22Rv1 (cell line): ENCODE data around the gene C5orf24.

ENCODE experiments used
- ZFX ChIP-seq: fragments of 450-650 bp; IDR thresholded peaks from 2 replicates; pipeline ENCODE4 v1.6.1; 2017; ENCODE audit warnings: antibody characterized with exemption, borderline replicate concordance
- TF ChIP-seq, protein P1 (sequence below): fragments of 450-650 bp; IDR thresholded peaks from 2 replicates; pipeline ENCODE4 v1.5.1; 2017; ENCODE audit warnings: mild to moderate bottlenecking

DNA sequence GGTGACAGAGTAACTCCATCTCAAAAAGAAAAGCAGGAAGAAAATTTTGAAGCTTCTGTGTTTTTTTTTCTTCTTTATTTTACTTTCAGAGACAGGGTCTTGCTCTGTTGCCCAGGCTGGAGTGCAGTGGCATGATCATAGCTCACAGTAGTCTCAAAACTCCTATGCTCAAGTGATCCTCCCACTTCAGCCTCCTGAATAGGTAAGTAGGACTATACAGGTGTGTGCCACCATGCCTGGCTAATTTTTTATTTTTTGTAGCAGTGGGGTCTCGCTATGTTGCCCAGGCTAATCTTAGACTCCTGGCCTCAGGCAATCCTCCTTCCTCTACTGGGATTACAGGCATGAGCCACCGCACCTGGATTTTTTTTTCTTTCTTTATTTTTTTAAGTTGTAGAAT lies 10.1 kb upstream of the C5orf24 start:
- TF ChIP-seq, protein P1, sequence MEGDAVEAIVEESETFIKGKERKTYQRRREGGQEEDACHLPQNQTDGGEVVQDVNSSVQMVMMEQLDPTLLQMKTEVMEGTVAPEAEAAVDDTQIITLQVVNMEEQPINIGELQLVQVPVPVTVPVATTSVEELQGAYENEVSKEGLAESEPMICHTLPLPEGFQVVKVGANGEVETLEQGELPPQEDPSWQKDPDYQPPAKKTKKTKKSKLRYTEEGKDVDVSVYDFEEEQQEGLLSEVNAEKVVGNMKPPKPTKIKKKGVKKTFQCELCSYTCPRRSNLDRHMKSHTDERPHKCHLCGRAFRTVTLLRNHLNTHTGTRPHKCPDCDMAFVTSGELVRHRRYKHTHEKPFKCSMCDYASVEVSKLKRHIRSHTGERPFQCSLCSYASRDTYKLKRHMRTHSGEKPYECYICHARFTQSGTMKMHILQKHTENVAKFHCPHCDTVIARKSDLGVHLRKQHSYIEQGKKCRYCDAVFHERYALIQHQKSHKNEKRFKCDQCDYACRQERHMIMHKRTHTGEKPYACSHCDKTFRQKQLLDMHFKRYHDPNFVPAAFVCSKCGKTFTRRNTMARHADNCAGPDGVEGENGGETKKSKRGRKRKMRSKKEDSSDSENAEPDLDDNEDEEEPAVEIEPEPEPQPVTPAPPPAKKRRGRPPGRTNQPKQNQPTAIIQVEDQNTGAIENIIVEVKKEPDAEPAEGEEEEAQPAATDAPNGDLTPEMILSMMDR: no peak
- TF ChIP-seq ZFX: no peak
